ENCODE measurements around the gene CDK2AP2. TPM values are rescaled to one million over a fixed set of nuclear protein-coding genes. Genes with fewer than 3 reads are reported as not detected.

Gene CDK2AP2
- total and polyA plus RNA-seq, 9 of the 15 experiments (the other 6 are each of a cell fraction or from before 2014, with no cell fraction given) = 4.4 to 47.4 (median 21.7) TPM

GRCh38 chr11:67482827-67483798 is 24.8 kb downstream of the CDK2AP2 start, which contains the start of gene AIP (continued):
- TF ChIP-seq, protein P1, sequence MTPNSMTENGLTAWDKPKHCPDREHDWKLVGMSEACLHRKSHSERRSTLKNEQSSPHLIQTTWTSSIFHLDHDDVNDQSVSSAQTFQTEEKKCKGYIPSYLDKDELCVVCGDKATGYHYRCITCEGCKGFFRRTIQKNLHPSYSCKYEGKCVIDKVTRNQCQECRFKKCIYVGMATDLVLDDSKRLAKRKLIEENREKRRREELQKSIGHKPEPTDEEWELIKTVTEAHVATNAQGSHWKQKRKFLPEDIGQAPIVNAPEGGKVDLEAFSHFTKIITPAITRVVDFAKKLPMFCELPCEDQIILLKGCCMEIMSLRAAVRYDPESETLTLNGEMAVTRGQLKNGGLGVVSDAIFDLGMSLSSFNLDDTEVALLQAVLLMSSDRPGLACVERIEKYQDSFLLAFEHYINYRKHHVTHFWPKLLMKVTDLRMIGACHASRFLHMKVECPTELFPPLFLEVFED (CRISPR knock-in tag; conservative IDR thresholded peaks at IDR 0.05) = no peak
- TF ChIP-seq DMBX1 (CRISPR knock-in tag; IDR thresholded peaks at IDR 0.05; ENCODE audit: borderline replicate concordance) (no peak), EHMT2 (IDR thresholded peaks at IDR 0.05) (no peak), CBFB (CRISPR knock-in tag; IDR thresholded peaks at IDR 0.05) (no peak; the same call in 1 of the 2 replicates), ZBTB49 (CRISPR knock-in tag; IDR thresholded peaks at IDR 0.05; ENCODE audit: borderline replicate concordance) (peak; percentile 98), KHSRP (IDR thresholded peaks at IDR 0.05) (no peak), GATA2 (CRISPR knock-in tag; IDR thresholded peaks at IDR 0.05) (no peak), ZNF277 (CRISPR knock-in tag; IDR thresholded peaks at IDR 0.05; ENCODE audit: borderline replicate concordance) (no peak), RFX7 (CRISPR knock-in tag; IDR thresholded peaks at IDR 0.05) (no peak), ZNF766 (CRISPR knock-in tag; conservative IDR thresholded peaks at IDR 0.05) (no peak), TFAP4 (CRISPR knock-in tag; IDR thresholded peaks at IDR 0.05; ENCODE audit: borderline replicate concordance) (peak; percentile 96), DACH1 (IDR thresholded peaks at IDR 0.05; ENCODE audit: partially characterized antibody) (no peak), ZNF408 (CRISPR knock-in tag; IDR thresholded peaks at IDR 0.05; ENCODE audit: low read depth) (no peak), ETV6 (IDR thresholded peaks at IDR 0.05; ENCODE audit: borderline replicate concordance in 1 of 2, low read depth in 2 of 2, low read length in 1 of 2) (no peak), ETV6 (CRISPR knock-in tag; IDR thresholded peaks at IDR 0.05; ENCODE audit: borderline replicate concordance) (peak; percentile 97; the same call in 1 of the 2 replicates), RBM14 (IDR thresholded peaks at IDR 0.05; ENCODE audit: borderline replicate concordance, insufficient read depth, low read depth, low read length) (no peak), GTF2A2 (tag; IDR thresholded peaks at IDR 0.05) (no peak), FOXJ2 (tag; IDR thresholded peaks at IDR 0.05) (no peak), NELFE (IDR thresholded peaks at IDR 0.05; ENCODE audit: insufficient read depth, insufficient read length) (no peak)
- TF ChIP-seq, protein P2, sequence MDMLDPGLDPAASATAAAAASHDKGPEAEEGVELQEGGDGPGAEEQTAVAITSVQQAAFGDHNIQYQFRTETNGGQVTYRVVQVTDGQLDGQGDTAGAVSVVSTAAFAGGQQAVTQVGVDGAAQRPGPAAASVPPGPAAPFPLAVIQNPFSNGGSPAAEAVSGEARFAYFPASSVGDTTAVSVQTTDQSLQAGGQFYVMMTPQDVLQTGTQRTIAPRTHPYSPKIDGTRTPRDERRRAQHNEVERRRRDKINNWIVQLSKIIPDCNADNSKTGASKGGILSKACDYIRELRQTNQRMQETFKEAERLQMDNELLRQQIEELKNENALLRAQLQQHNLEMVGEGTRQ (CRISPR knock-in tag; IDR thresholded peaks at IDR 0.05) = no peak
